K562 treated with DMSO at 1 percent for 12 hours (cell line): ENCODE results near the gene GFY. TPM values are rescaled to one million over a fixed set of nuclear protein-coding genes. Genes with fewer than 3 reads are reported as not detected.

Experiments
- total RNA-seq: library from RNA; unstranded; fragments of 300-600 nt; gene quantifications from 2 replicates; pipeline ENCODE4 v1.2.3, GENCODE V29; 2022; ENCODE audit not compliant: insufficient read depth

The GFY gene, protein sequence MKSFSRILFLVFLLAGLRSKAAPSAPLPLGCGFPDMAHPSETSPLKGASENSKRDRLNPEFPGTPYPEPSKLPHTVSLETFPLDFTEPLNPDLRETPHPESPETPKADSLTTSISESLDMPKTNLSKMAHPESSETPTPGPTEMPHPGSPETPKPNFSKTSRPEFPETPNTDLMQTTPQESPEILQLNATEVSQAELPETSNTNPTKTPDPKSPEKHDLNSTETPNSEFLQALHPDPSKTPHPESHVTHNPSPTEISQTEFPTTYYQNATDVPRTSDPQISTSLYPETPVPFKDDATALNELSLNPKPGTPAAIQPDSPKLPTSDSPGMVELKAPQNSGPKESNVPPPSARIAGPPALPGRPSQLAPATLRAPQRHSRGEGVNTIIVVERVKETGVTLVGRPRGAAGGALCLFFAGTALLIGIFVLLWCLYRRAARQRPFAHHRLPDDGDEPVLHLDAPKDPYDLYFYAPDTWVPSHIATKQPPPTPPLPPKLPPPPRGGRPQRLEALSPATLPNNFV
- total RNA-seq: not detected in 2 replicates

DNA sequence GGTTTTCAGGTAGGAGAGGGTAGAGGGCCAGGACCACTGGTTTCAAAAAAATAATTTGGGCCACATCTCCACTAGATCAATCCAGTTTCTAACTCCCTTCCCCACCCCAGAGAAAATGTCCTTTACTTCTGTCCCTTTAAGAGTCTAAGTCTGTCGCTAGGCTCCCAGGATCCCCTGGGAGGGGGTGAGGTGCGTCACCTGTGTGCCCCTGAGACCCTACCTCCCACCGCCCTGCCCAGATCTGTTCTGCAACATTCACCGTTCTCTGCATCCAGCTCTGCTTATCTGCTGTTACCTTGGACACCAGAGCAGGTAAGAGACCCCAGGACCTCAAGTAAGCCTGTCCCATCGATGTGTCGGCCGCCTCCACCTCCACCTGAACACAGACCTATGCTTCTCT lies at the start of gene GFY:
TSS of gene GFY (plus strand) at position 211 of the 400 bp plus-strand sequence. CDS start 1,043 bp downstream, outside the sequence.

DNA sequence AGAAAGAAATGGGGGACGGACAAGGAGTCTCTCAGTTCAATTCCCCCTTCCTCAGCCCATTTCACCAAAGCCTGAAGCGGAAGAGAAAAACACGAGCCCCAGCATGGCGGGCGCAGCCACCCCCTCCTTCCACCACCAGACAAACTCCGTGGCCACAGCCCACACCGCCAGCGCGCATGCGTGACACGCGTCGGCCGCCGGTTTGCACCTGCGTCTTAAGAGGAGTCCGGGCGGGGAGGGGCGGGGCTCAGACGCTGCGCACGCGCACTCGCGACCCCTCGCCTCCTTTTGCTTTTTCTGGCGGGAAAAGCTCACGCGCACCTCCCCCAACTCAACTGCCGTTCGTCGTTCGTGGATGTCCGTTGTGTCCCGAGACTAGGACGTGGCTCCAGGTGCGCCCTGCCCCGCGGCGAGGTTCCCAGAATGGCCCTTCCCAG lies 37.2 kb upstream of the GFY start, which contains the start of gene KASH5:
TSS of gene KASH5 (plus strand) at position 314 of the 437 bp plus-strand sequence. CDS start 2,635 bp downstream, outside the sequence.

GRCh38 chr19:49423071-49423984 lies 1.9 kb upstream of the GFY start, which contains the start of gene PTH2:
PTH2 (minus strand) TSS chr19:49423441; CDS start chr19:49423339, 102 bp downstream.

DNA sequence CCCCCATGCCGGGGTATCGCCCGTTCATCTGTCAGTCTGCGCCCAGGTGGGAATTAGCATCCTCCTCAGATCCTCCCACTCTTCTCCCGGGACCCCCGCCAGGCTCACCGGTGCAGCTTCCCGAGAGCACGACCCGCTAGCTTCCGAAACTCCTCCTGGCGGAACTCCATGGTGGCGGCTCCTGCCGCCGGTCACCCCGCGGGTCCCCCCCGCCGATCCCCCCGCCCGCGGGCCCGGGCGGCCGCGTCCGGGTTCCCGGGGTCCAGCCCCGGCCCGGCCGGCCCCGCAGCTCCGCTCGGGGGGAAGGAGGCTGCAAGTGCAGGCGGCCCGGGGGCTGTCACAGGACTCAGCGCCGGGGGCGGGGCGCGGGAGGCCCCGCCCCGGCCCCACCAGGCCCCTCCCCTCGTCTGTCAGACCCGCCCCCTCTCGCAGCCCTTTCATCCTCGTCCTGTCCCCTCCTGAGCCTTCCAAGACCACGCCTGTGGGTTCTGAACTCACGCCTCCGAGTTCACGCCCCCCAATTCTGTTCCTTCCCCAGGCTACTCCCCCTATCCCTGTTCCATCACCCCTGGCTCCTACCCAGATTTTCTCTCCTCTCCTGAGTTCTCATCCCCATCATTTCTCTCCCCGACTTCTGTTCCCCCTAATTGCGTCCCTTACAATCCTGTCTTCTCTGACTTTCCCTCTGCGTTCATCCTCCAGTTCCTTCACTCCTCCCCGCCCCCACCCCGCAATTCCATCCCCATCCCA lies 16.2 kb downstream of the GFY start, which contains the start of gene SLC17A7:
TSS of gene SLC17A7 (minus strand) at position 318 of the 750 bp plus-strand sequence. CDS start at position 170, 148 bp downstream.

DNA sequence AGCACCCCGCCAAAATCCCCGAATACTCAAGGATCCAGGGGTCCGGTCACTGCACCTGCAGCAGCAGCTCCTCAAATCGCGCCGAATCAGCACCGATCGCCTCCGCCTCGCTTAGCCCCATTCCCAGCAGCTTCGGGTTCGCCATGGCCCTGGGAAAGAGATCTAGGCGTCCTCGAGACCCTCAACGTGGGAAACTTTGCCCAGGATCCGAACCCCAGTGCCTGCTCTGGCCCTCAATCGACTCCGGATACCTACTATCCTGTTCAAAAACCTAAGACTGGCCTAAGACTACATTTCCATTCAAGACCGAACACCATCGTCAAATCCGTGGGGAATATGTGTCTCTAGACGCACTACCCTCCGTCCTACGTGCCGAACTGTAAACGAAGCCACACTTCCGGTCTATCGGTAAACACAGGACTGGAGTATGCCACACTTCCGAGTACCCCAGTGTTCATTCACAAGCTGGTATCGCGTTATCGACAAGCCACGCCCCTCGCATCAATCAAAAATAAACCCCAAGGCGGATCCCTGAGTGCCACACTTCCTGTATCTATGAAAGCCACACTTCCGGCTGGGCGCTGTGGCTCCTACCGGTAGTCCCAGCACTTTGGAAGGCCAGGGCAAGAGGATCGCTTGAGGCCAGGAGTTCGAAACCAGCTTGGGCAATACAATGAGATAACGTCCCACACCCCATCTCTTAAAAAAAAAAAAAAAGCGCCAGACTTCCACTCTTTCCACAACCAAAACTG lies 26.4 kb downstream of the GFY start, which contains the start of gene PIH1D1:
TSS of gene PIH1D1 (minus strand) at position 385 of the 752 bp plus-strand sequence. CDS start at position 145, 240 bp downstream.

GRCh38 chr19:49453013-49453756 lies 28.0 kb downstream of the GFY start, which contains the start of gene ALDH16A1:
ALDH16A1 (plus strand) TSS chr19:49453225; CDS start chr19:49453332, 107 bp downstream.

GRCh38 chr19:49473868-49474541 lies 48.8 kb downstream of the GFY start, which contains the start of gene FLT3LG:
FLT3LG (plus strand) TSS chr19:49474215; CDS start chr19:49474640, 425 bp downstream.

Other genes starting within 250 kb of the GFY start
- 0.47 and 3.0 TPM in 2 replicates for gene SLC6A16, start 100.2 kb upstream of the GFY start, total RNA-seq
- 18.0 and 32.1 TPM in 2 replicates for gene CD37, start 90.0 kb upstream of the GFY start, total RNA-seq
- gene TEAD2, start 63.0 kb upstream of the GFY start, total RNA-seq: 10.3 and 22.8 TPM in 2 replicates
- not detected in 2 replicates for gene DKKL1, start 61.5 kb upstream of the GFY start, total RNA-seq
- gene KASH5, start 37.1 kb upstream of the GFY start, total RNA-seq: 0.62 TPM in 1 of 2 replicates, not detected in the other
- gene PTH2, start 1.9 kb upstream of the GFY start, total RNA-seq: not detected in 2 replicates
- 6.3 and 19.6 TPM in 2 replicates for gene SLC17A7, start 16.1 kb downstream of the GFY start, total RNA-seq
- 142 and 182 TPM in 2 replicates for gene PIH1D1, start 26.4 kb downstream of the GFY start, total RNA-seq
- 25.3 and 49.3 TPM in 2 replicates for gene ALDH16A1, start 27.8 kb downstream of the GFY start, total RNA-seq
- 13.9 and 16.2 TPM in 2 replicates for gene FLT3LG, start 48.8 kb downstream of the GFY start, total RNA-seq
- gene RPL13A, start 62.2 kb downstream of the GFY start, total RNA-seq: 8,120 and 13,069 TPM in 2 replicates
- gene RPS11, start 71.0 kb downstream of the GFY start, total RNA-seq: 5,951 and 7,935 TPM in 2 replicates
- 7.8 and 9.4 TPM in 2 replicates for gene FCGRT, start 87.3 kb downstream of the GFY start, total RNA-seq
- 4.8 and 5.2 TPM in 2 replicates for gene RCN3, start 102.6 kb downstream of the GFY start, total RNA-seq
- gene NOSIP, start 155.2 kb downstream of the GFY start, total RNA-seq: 269 and 444 TPM in 2 replicates
- 0.59 TPM in 1 of 2 replicates, not detected in the other for gene PRRG2, start 155.9 kb downstream of the GFY start, total RNA-seq
- 4.8 and 16.0 TPM in 2 replicates for gene PRR12, start 165.8 kb downstream of the GFY start, total RNA-seq
- gene RRAS, start 214.8 kb downstream of the GFY start, total RNA-seq: 16.3 and 25.9 TPM in 2 replicates
- 32.2 and 61.8 TPM in 2 replicates for gene SCAF1, start 216.8 kb downstream of the GFY start, total RNA-seq
- 98.2 and 108 TPM in 2 replicates for gene IRF3, start 240.5 kb downstream of the GFY start, total RNA-seq
- 247 and 311 TPM in 2 replicates for gene BCL2L12, start 240.5 kb downstream of the GFY start, total RNA-seq